Stimulated activated CD4-positive, alpha-beta T cell treated with anti-CD3 and anti-CD28 coated beads, Interleukin-4, amount 100 ng/mL, for 4 hours (primary cell): ENCODE data around the gene MED25.

Experiments
- DNase-seq, 2 experiments: peaks; one replicate each; pipeline ENCODE4 v3.0.0-alpha.2; 2020

The MED25 gene

GRCh38 chr19:49877020-49877878, 59.2 kb downstream of the MED25 start, which contains the start of the genes AKT1S1 and TBC1D17:
AKT1S1 (minus strand) TSS chr19:49877355; CDS start chr19:49873295, 4,060 bp downstream.
TBC1D17 (plus strand) TSS chr19:49877702; CDS start chr19:49877724, 22 bp downstream.
- peak; percentile 93 to 99 for DNase-seq

DNA sequence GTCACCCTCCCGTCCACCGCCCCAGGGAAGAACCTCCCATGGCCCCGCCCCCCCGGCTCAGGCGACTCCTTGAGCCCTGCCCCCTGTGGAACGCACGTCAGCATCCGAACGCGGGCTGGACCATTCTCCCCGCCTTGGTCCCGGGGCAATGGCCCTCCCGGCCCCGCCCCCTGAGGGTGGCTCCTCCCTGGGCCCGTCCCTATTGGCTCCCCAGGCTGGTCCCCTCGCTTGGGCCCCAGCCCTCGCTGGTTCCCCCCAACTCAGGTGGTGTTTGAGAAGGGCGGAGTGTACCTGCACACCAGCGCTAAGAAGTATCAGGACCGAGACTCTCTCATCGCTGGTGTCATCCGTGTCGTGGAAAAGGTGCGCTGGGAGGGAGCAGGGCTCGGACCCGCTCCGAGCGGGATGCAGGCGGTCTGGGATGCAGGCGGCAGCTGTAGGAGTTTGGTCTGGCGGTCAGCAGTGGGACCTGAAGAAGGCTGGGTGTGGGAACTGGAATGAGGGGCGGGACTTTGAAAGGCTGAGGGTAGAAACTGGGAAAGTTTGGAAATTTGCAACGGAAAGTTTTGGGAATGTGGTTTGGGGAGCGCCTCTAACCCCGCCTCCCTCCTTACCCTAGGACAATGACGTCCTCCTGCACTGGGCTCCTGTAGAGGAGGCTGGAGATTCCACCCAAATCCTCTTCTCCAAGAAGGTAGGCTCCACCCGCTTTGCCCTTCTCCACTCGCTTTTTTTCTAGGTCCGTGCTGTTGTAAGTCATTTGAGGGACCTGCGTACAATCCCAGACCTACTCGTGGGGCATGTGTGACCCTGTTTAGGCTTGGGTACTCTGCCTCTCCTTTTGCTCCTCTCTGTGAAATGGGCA, 60.0 kb downstream of the MED25 start:
- peak; percentile 96 to 99 for DNase-seq

DNA sequence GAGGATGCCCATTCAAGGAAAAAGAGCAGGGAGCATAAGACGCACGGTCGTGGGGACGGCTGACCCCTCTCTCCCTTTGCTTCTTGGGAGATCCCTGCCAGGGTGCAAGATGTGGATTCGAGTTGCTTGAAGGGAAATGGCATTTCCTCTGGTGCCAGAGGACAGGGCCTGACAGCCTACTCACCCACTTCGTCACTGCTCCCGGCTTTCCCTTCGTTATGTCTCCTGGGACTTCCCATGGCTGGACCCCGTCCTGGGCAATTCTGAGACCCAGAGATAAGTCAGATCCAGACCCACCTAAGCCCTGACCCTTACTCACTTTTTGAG, 60.6 kb downstream of the MED25 start:
- no peak for DNase-seq

GRCh38 chr19:49879243-49879963, 61.3 kb downstream of the MED25 start:
- DNase-seq, result no peak

GRCh38 chr19:49880162-49880869, 62.2 kb downstream of the MED25 start:
- no peak for DNase-seq

GRCh38 chr19:49881186-49881585, 63.1 kb downstream of the MED25 start:
- DNase-seq, result no peak

- no peak for DNase-seq
These were observed 63.7 kb downstream of the MED25 start for GRCh38 chr19:49881672-49882394.

GRCh38 chr19:49882643-49883042, 64.6 kb downstream of the MED25 start:
- DNase-seq, result no peak

DNA sequence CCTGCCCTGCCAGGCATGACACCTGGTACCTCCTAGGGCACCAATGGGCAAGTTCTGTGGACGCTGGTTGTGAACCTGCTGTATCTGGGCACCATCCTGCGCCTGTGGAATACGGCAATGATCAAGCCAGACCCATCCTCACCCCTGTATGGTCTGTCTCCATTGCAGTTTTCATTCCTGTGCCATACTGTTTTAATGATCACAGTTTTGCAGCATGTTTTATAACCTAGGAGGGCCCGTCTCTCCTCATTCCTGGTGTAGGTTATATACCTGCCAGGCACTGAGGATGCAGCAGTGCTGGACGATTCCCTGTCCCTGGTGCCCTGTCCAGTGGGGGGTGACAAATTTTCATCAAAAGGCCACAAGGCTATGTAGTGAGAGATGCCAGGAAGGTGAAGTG, 65.0 kb downstream of the MED25 start:
- DNase-seq, result no peak

GRCh38 chr19:49884109-49884508, 66.0 kb downstream of the MED25 start:
- no peak for DNase-seq

GRCh38 chr19:49884760-49885159, 66.7 kb downstream of the MED25 start:
- DNase-seq, result no peak
